PC-3 (cell line): ENCODE measurements around the gene SMNDC1.

Source experiments
- EZH2 ChIP-seq: fragments of 300-600 bp; sonication (generic); IDR thresholded peaks from one replicate; pipeline ENCODE4 v1.6.1; 2017; ENCODE audit warnings: antibody characterized with exemption, mild to moderate bottlenecking, low read length; ENCODE audit not compliant: unreplicated experiment
- TF ChIP-seq, protein P1 (sequence below): fragments of 300-600 bp; sonication (generic); conservative IDR thresholded peaks from 2 replicates; pipeline ENCODE4 v1.5.1; 2017; ENCODE audit warnings: antibody characterized with exemption, low read depth, mild to moderate bottlenecking, low read length

DNA sequence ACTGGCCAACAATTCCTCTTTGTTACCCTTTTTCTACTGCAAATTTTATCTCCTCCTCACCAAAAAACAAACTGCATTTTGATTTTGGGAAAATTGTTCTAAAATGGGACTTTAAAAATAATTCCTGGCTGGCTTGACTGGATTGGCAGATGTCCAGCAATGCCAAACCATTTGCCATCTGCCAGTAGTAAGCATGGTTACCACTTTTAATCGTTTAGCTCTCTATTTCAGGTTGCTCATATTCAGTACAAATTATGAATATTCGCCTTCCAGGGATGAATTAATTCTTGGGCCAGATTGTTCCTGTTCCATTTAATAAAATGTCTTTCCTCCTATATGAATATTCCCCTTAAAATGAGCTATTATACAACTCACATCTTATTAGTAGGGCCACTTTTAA is 35.7 kb downstream of the SMNDC1 start:
- TF ChIP-seq EZH2: no peak
- TF ChIP-seq, protein P1, sequence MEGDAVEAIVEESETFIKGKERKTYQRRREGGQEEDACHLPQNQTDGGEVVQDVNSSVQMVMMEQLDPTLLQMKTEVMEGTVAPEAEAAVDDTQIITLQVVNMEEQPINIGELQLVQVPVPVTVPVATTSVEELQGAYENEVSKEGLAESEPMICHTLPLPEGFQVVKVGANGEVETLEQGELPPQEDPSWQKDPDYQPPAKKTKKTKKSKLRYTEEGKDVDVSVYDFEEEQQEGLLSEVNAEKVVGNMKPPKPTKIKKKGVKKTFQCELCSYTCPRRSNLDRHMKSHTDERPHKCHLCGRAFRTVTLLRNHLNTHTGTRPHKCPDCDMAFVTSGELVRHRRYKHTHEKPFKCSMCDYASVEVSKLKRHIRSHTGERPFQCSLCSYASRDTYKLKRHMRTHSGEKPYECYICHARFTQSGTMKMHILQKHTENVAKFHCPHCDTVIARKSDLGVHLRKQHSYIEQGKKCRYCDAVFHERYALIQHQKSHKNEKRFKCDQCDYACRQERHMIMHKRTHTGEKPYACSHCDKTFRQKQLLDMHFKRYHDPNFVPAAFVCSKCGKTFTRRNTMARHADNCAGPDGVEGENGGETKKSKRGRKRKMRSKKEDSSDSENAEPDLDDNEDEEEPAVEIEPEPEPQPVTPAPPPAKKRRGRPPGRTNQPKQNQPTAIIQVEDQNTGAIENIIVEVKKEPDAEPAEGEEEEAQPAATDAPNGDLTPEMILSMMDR: no peak
